HepG2 (cell line): ENCODE measurements around the gene SLC16A4. TPM values are rescaled to one million over a fixed set of nuclear protein-coding genes. Genes with fewer than 3 reads are reported as not detected.

Experiments used
- CBX2 ChIP-seq, 2 experiments: fragments of 200-600 bp in 1 of 2; sonication (generic); formaldehyde crosslinking in 1 of 2; IDR thresholded peaks; 2 replicates each; pipeline versions ENCODE4 v1.7.0 to v1.8.1; 2018 to 2022; ENCODE audit warnings: low read depth in 2 of 2, low read length in 1 of 2, mild to moderate bottlenecking in 1 of 2, missing genetic modification reagents in 1 of 2
- DNMT3B ChIP-seq: conservative IDR thresholded peaks from 2 replicates; pipeline ENCODE4 v1.6.1; 2016; ENCODE audit warnings: missing biosample characterization, control low read depth
- EP300 ChIP-seq, 3 experiments: sonication (generic) in 1 of 3; formaldehyde crosslinking in 1 of 3; IDR thresholded peaks; 2 replicates each; pipeline versions ENCODE4 v1.5.1 to v1.6.1; 2011 to 2020; ENCODE audit warnings: low read depth in 2 of 3, low read length in 2 of 3, borderline replicate concordance in 1 of 3, improper control_type of control experiment in 1 of 3, mild to moderate bottlenecking in 1 of 3, missing genetic modification reagents in 1 of 3, moderate library complexity in 1 of 3
- FIP1L1 ChIP-seq: fragments of 200-400 bp; formaldehyde crosslinking; IDR thresholded peaks from 2 replicates; pipeline ENCODE4 v1.6.1; 2018; ENCODE audit warnings: low read depth, mild to moderate bottlenecking, low read length, moderate library complexity, borderline replicate concordance; ENCODE audit not compliant: insufficient read depth
- SRY ChIP-seq: sonication (generic); formaldehyde crosslinking; IDR thresholded peaks from 2 replicates; pipeline ENCODE4 v1.8.0; 2022; ENCODE audit warnings: mild to moderate bottlenecking, missing genetic modification reagents
- ZMYM3 ChIP-seq: sonication (generic); formaldehyde crosslinking; IDR thresholded peaks from 2 replicates; pipeline ENCODE4 v1.5.1; 2020; ENCODE audit warnings: mild to moderate bottlenecking, missing genetic modification reagents
- polyA plus RNA-seq, 8 experiments: library from polyadenylated mRNA; depleted of rRNA in 3 of 8; stranded (reverse) in 7 of 8; unstranded in 1 of 8; fragments of >200 nt; fragmentation: Illumina TruSeq in 4 of 8; extraction: Trizol in 4 of 8; gene quantifications; 2 replicates each; pipeline versions ENCODE4 v1.2.1 to v1.2.3, GENCODE V29; 2011 to 2016; ENCODE audit warnings: low read depth in 4 of 8, missing spikeins in 1 of 8, mixed read lengths in 1 of 8; ENCODE audit not compliant: insufficient read depth in 1 of 8
- total RNA-seq, 5 experiments: library from RNA; depleted of rRNA; stranded (reverse); fragments of >200 nt; fragmentation: Illumina TruSeq; extraction: Trizol; gene quantifications; 2 replicates each; pipeline ENCODE4 v1.2.3, GENCODE V29; 2016; ENCODE audit warnings: low read depth in 1 of 5
- TF ChIP-seq, protein P1 (sequence below): sonication (generic); formaldehyde crosslinking; IDR thresholded peaks from 2 replicates; pipeline ENCODE4 v1.4.0; 2020; ENCODE audit warnings: missing genetic modification reagents
- TF ChIP-seq, protein P2 (sequence below): sonication (generic); formaldehyde crosslinking; IDR thresholded peaks from 2 replicates; pipeline ENCODE4 v1.8.0; 2022; ENCODE audit warnings: mild to moderate bottlenecking, missing genetic modification reagents
- TF ChIP-seq, protein P3 (sequence below): sonication (generic); formaldehyde crosslinking; IDR thresholded peaks from 2 replicates; pipeline ENCODE4 v1.9.0; 2021; ENCODE audit warnings: mild to moderate bottlenecking, missing genetic modification reagents
- TF ChIP-seq, protein P4 (sequence below): sonication (generic); formaldehyde crosslinking; IDR thresholded peaks from 2 replicates; pipeline ENCODE4 v1.9.0; 2021; ENCODE audit warnings: missing genetic modification reagents, borderline replicate concordance

The SLC16A4 gene
- total and polyA plus RNA-seq, 2 of the 13 experiments (the other 11 are each of a cell fraction or from before 2014, with no cell fraction given): 1.1 to 1.5 TPM

DNA sequence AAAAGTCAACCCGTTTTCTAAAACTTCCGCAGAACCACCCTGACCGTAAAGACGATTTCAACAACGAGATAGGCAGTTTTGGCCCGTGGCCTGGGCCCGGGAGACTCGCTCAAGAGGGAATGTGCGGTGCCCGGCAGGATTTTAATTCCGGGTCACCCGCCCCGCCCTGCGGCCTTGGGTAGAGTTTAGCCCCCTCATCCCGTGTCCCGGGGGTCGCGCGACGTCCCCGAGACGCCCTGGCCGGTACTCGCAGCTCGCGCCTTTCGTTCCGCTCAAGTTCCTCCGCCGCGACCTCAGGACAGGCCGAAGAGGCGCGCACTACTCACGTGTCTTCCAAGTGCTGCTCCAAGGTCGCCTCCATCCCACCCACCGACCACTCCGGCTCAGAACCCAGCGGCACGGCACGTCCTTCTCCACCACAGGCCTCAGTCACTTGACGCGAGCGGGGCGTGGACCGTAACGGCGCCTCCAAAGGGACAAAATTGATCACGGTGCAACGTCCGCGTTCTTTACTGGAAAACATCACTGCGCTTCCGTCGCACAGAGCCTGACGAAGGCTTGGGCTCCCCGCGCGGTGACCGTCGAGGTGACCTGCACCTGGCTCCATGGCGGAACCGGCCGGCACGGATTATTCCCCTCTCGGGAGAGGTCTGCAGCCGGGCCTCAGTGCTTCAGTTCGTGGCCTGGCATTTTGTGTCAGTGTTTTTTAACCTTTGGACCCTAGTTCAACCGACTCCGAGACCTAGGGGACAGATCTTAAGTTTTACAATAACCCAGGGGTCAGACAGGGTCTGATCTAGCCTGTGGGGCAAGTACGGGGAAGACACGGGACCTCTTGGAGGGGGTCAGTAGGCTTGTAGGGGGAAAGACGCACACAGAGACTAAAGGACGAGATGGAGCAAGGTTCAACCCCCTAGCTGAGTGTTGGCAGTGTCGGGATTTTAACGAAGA lies 16.7 kb upstream of the SLC16A4 start, which contains the start of gene LAMTOR5 (continued):
- TF ChIP-seq, protein P1, sequence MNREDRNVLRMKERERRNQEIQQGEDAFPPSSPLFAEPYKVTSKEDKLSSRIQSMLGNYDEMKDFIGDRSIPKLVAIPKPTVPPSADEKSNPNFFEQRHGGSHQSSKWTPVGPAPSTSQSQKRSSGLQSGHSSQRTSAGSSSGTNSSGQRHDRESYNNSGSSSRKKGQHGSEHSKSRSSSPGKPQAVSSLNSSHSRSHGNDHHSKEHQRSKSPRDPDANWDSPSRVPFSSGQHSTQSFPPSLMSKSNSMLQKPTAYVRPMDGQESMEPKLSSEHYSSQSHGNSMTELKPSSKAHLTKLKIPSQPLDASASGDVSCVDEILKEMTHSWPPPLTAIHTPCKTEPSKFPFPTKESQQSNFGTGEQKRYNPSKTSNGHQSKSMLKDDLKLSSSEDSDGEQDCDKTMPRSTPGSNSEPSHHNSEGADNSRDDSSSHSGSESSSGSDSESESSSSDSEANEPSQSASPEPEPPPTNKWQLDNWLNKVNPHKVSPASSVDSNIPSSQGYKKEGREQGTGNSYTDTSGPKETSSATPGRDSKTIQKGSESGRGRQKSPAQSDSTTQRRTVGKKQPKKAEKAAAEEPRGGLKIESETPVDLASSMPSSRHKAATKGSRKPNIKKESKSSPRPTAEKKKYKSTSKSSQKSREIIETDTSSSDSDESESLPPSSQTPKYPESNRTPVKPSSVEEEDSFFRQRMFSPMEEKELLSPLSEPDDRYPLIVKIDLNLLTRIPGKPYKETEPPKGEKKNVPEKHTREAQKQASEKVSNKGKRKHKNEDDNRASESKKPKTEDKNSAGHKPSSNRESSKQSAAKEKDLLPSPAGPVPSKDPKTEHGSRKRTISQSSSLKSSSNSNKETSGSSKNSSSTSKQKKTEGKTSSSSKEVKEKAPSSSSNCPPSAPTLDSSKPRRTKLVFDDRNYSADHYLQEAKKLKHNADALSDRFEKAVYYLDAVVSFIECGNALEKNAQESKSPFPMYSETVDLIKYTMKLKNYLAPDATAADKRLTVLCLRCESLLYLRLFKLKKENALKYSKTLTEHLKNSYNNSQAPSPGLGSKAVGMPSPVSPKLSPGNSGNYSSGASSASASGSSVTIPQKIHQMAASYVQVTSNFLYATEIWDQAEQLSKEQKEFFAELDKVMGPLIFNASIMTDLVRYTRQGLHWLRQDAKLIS (CRISPR knock-in tag): no peak; the same call in 1 of the 2 replicates
- no peak for TF ChIP-seq DNMT3B
- TF ChIP-seq EP300 (IDR thresholded peaks at IDR 0.05; ENCODE audit: low read depth in 2 of 2, low read length in 2 of 2): peak in 1 of 2 experiments; percentile 12; a peak in 1 of 4 replicates
- TF ChIP-seq EP300 (CRISPR knock-in tag; IDR thresholded peaks at IDR 0.05; ENCODE audit: borderline replicate concordance): no peak
- TF ChIP-seq SRY (CRISPR knock-in tag): peak; percentile 92
- no peak for TF ChIP-seq CBX2 (IDR thresholded peaks at IDR 0.05; ENCODE audit: low read depth, low read length)
- TF ChIP-seq CBX2 (CRISPR knock-in tag; IDR thresholded peaks at IDR 0.05; ENCODE audit: low read depth): no peak
- TF ChIP-seq, protein P2, sequence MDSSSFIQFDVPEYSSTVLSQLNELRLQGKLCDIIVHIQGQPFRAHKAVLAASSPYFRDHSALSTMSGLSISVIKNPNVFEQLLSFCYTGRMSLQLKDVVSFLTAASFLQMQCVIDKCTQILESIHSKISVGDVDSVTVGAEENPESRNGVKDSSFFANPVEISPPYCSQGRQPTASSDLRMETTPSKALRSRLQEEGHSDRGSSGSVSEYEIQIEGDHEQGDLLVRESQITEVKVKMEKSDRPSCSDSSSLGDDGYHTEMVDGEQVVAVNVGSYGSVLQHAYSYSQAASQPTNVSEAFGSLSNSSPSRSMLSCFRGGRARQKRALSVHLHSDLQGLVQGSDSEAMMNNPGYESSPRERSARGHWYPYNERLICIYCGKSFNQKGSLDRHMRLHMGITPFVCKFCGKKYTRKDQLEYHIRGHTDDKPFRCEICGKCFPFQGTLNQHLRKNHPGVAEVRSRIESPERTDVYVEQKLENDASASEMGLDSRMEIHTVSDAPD (CRISPR knock-in tag): no peak
- TF ChIP-seq FIP1L1: no peak
- TF ChIP-seq, protein P3, sequence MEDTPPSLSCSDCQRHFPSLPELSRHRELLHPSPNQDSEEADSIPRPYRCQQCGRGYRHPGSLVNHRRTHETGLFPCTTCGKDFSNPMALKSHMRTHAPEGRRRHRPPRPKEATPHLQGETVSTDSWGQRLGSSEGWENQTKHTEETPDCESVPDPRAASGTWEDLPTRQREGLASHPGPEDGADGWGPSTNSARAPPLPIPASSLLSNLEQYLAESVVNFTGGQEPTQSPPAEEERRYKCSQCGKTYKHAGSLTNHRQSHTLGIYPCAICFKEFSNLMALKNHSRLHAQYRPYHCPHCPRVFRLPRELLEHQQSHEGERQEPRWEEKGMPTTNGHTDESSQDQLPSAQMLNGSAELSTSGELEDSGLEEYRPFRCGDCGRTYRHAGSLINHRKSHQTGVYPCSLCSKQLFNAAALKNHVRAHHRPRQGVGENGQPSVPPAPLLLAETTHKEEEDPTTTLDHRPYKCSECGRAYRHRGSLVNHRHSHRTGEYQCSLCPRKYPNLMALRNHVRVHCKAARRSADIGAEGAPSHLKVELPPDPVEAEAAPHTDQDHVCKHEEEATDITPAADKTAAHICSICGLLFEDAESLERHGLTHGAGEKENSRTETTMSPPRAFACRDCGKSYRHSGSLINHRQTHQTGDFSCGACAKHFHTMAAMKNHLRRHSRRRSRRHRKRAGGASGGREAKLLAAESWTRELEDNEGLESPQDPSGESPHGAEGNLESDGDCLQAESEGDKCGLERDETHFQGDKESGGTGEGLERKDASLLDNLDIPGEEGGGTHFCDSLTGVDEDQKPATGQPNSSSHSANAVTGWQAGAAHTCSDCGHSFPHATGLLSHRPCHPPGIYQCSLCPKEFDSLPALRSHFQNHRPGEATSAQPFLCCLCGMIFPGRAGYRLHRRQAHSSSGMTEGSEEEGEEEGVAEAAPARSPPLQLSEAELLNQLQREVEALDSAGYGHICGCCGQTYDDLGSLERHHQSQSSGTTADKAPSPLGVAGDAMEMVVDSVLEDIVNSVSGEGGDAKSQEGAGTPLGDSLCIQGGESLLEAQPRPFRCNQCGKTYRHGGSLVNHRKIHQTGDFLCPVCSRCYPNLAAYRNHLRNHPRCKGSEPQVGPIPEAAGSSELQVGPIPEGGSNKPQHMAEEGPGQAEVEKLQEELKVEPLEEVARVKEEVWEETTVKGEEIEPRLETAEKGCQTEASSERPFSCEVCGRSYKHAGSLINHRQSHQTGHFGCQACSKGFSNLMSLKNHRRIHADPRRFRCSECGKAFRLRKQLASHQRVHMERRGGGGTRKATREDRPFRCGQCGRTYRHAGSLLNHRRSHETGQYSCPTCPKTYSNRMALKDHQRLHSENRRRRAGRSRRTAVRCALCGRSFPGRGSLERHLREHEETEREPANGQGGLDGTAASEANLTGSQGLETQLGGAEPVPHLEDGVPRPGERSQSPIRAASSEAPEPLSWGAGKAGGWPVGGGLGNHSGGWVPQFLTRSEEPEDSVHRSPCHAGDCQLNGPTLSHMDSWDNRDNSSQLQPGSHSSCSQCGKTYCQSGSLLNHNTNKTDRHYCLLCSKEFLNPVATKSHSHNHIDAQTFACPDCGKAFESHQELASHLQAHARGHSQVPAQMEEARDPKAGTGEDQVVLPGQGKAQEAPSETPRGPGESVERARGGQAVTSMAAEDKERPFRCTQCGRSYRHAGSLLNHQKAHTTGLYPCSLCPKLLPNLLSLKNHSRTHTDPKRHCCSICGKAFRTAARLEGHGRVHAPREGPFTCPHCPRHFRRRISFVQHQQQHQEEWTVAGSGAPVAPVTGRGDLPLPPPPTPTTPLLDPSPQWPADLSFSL (CRISPR knock-in tag): no peak
- TF ChIP-seq ZMYM3 (CRISPR knock-in tag): peak; percentile 86
- TF ChIP-seq, protein P4, sequence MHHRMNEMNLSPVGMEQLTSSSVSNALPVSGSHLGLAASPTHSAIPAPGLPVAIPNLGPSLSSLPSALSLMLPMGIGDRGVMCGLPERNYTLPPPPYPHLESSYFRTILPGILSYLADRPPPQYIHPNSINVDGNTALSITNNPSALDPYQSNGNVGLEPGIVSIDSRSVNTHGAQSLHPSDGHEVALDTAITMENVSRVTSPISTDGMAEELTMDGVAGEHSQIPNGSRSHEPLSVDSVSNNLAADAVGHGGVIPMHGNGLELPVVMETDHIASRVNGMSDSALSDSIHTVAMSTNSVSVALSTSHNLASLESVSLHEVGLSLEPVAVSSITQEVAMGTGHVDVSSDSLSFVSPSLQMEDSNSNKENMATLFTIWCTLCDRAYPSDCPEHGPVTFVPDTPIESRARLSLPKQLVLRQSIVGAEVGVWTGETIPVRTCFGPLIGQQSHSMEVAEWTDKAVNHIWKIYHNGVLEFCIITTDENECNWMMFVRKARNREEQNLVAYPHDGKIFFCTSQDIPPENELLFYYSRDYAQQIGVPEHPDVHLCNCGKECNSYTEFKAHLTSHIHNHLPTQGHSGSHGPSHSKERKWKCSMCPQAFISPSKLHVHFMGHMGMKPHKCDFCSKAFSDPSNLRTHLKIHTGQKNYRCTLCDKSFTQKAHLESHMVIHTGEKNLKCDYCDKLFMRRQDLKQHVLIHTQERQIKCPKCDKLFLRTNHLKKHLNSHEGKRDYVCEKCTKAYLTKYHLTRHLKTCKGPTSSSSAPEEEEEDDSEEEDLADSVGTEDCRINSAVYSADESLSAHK (CRISPR knock-in tag): no peak
